Thoracic aorta (tissue), 2 donors: Measurements from ENCODE around the gene NELFCD. TPM values are rescaled to one million over a fixed set of nuclear protein-coding genes. Genes with fewer than 3 reads are reported as not detected.

Experiments used
- ATAC-seq: fragments of 150-250 bp; one replicate; pipeline ENCODE4 v1.8.0; 2017; ENCODE audit warnings: low read depth; ENCODE audit not compliant: insufficient number of reproducible peaks, low FRiP score
- DNase-seq: peaks from one replicate; pipeline ENCODE4 v3.0.0-alpha.2; 2020; ENCODE audit warnings: low spot score
- H3K27ac ChIP-seq, 2 donors: fragments of 200-600 bp; sonication (generic); 1 replicate in 1 of 2; 2 replicates in 1 of 2; pipeline ENCODE4 v1.5.1; 2016; ENCODE audit warnings: mild to moderate bottlenecking in 2 of 2, moderate library complexity in 2 of 2
- H3K27me3 ChIP-seq: fragments of 200-600 bp; sonication (generic); replicated peaks from 2 replicates; pipeline ENCODE4 v1.6.0; 2016; ENCODE audit warnings: mild to moderate bottlenecking; ENCODE audit not compliant: insufficient read depth
- H3K36me3 ChIP-seq: fragments of 200-600 bp; sonication (generic); one replicate; pipeline ENCODE4 v1.5.1; 2016
- H3K4me1 ChIP-seq, 2 donors: fragments of 200-600 bp; sonication (generic); 1 replicate in 1 of 2; 2 replicates in 1 of 2; pipeline versions ENCODE4 v1.5.1 to v1.6.0; 2016; ENCODE audit warnings: low read depth in 2 of 2, mild to moderate bottlenecking in 1 of 2; ENCODE audit not compliant: control insufficient read depth in 1 of 2
- H3K4me3 ChIP-seq: fragments of 200-600 bp; sonication (generic); 2 replicates; pipeline ENCODE4 v1.5.1; 2016; ENCODE audit warnings: mild to moderate bottlenecking
- H3K9me3 ChIP-seq: fragments of 200-600 bp; sonication (generic); 2 replicates; pipeline ENCODE4 v1.5.1; 2016
- total RNA-seq, 2 donors: library from RNA; depleted of rRNA; stranded (reverse); fragments of >200 nt; gene quantifications; one replicate each; pipeline versions ENCODE4 v1.1.0 to v1.2.3, GENCODE V29; 2016
- TF ChIP-seq, protein P1 (sequence below): fragments of 200-600 bp; sonication (generic); IDR thresholded peaks from one replicate; pipeline ENCODE4 v1.5.1; 2019; ENCODE audit warnings: antibody characterized with exemption

The NELFCD gene
- total RNA-seq, 2 donors from 2014 or later: 50.9 to 52.6 TPM

DNA sequence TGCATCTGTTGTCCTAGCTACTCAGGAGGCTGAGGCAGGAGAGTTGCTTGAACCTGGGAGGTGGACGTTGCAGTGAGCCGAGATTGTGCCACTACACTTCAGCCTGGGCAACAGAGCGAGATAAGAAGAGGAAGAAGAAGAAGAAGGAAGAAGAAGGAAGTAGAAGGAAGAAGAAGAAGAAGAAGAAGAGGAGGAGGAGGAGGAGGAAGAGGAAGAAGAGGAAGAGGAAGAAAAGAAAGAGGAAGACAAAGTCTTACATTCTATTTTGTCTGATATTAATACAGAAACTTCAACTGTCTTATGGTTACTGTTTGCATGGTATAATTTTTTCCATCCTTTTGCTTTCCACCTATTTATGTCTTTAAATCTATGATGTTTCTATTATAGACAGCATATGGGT, 7.2 kb upstream of the NELFCD start:
- ATAC-seq (no peak), DNase-seq (no peak)
- TF ChIP-seq, protein P1, sequence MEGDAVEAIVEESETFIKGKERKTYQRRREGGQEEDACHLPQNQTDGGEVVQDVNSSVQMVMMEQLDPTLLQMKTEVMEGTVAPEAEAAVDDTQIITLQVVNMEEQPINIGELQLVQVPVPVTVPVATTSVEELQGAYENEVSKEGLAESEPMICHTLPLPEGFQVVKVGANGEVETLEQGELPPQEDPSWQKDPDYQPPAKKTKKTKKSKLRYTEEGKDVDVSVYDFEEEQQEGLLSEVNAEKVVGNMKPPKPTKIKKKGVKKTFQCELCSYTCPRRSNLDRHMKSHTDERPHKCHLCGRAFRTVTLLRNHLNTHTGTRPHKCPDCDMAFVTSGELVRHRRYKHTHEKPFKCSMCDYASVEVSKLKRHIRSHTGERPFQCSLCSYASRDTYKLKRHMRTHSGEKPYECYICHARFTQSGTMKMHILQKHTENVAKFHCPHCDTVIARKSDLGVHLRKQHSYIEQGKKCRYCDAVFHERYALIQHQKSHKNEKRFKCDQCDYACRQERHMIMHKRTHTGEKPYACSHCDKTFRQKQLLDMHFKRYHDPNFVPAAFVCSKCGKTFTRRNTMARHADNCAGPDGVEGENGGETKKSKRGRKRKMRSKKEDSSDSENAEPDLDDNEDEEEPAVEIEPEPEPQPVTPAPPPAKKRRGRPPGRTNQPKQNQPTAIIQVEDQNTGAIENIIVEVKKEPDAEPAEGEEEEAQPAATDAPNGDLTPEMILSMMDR: no peak
- Histone ChIP-seq H3K27ac (no peak overlapping the region), H3K4me1 (no peaks in the 10 kb centered on the region), H3K36me3 (no peaks in the 10 kb centered on the region), H3K9me3 (peaks cover 3% of the 10 kb centered on the region), H3K4me3 (no peak overlapping the region), H3K27me3 (no peaks in the 10 kb centered on the region)

- H3K4me1 ChIP-seq: no peaks in the 10 kb centered on the region
- DNase-seq (no peak), ATAC-seq (no peak)
- H3K27ac ChIP-seq: no peak overlapping the region
- H3K27me3 ChIP-seq: no peaks in the 10 kb centered on the region
- TF ChIP-seq, protein P1: no peak
- no peaks in the 10 kb centered on the region for H3K36me3 ChIP-seq
- H3K4me3 ChIP-seq: no peak overlapping the region
- H3K9me3 ChIP-seq: peaks cover 3% of the 10 kb centered on the region
These were observed 5.7 kb upstream of the NELFCD start for GRCh38 chr20:58975353-58975752.

- Histone ChIP-seq H3K27me3 (no peaks in the 10 kb centered on the region), H3K4me1 (peaks cover 0 to 3% of the 10 kb centered on the region in 2 donors), H3K9me3 (peaks cover 3% of the 10 kb centered on the region), H3K27ac (no peak overlapping the region), H3K4me3 (no peak overlapping the region), H3K36me3 (no peaks in the 10 kb centered on the region)
- TF ChIP-seq, protein P1: no peak
- ATAC-seq (no peak), DNase-seq (no peak)
These were observed 4.9 kb upstream of the NELFCD start for GRCh38 chr20:58976061-58976730.

GRCh38 chr20:58978351-58979190, 2.5 kb upstream of the NELFCD start:
- no peaks in the 10 kb centered on the region for H3K36me3 ChIP-seq

More at GRCh38 chr20:58978351-58979190, 2.5 kb upstream of the NELFCD start:
- ATAC-seq (no peak), DNase-seq (no peak)
- Histone ChIP-seq H3K4me1 (peaks cover 12 to 18% of the 10 kb centered on the region in 2 donors), H3K9me3 (peaks cover 3% of the 10 kb centered on the region), H3K27me3 (no peaks in the 10 kb centered on the region), H3K4me3 (no peak overlapping the region), H3K27ac (no peak overlapping the region)
- TF ChIP-seq, protein P1: no peak
